IPS-NIHi7 (cell line): ENCODE data around the gene RHOXF1.
"Not testable (repeated sequence)": the region's sequence is repeated elsewhere in the genome, so short reads cannot be mapped to it uniquely, and the experiment has no call there.

Source experiments
- DNase-seq: peaks from one replicate; pipeline ENCODE4 v3.0.0; 2012; ENCODE audit warnings: mixed read lengths; ENCODE audit errors: extremely low spot score

The RHOXF1 gene, protein sequence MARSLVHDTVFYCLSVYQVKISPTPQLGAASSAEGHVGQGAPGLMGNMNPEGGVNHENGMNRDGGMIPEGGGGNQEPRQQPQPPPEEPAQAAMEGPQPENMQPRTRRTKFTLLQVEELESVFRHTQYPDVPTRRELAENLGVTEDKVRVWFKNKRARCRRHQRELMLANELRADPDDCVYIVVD

DNA sequence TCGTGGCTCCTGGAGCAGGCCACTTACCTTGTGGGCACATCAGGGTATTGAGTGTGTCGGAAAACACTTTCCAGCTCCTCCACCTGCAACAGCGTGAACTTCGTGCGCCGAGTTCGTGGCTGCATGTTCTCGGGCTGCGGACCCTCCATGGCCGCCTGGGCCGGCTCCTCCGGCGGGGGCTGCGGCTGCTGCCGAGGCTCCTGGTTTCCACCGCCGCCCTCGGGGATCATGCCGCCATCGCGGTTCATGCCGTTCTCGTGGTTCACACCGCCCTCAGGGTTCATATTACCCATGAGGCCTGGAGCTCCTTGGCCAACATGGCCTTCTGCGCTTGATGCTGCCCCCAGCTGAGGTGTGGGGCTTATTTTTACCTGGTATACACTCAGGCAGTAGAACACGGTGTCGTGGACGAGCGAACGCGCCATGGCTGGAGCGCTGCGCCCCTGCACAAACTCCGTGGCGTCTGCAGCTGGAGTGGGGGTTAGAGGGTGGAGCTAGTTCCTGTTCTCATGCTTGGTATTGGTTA, at the start of gene RHOXF1:
Gene RHOXF1, minus strand, starts transcription at position 476 of the 526 bp plus-strand sequence. Its CDS starts 51 bp downstream, at position 425.
- DNase-seq = no peak

DNA sequence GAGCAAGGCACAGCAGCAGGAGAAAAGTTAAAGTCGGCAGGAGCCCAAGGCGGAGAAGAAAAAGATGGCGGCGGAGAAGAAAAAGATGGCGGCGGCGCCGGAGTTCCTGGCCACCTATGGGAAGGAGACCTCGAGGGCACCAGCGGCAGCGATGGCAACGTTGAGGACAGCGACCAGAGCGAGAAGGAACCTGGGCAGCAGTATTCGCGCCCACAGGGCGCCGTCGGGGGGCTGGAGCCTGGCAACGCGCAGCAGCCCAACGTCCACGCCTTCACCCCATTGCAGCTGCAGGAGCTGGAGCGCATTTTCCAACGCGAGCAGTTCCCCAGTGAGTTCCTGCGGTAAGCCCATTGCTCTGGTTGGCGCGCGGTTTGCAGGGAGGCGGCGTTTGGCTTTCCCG, 43.4 kb upstream of the RHOXF1 start:
- DNase-seq = not testable (repeated sequence)

DNA sequence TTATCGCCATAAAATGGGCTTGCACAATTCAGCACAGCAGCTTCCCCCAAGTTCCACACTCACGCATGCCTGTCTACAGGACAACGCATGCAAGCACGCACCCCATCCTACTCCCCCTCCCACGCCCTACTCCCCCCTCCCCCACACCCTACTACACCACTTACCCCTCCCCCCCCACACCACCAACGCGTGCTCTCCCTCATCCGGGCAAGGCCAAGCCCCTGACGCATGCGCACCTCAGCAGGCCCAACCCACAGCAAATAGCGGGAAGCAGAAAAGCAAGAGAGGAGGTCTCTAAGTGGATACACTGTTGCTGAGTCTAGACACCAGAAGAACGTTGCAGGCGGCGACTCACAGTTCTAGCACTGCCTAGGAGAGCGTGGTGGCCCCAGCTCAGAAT, 42.6 kb upstream of the RHOXF1 start, which contains the start of gene RHOXF2:
Gene RHOXF2, plus strand, starts transcription at position 301 of the 400 bp plus-strand sequence. CDS start 138 bp downstream, outside the sequence.
- not testable (repeated sequence) for DNase-seq

DNA sequence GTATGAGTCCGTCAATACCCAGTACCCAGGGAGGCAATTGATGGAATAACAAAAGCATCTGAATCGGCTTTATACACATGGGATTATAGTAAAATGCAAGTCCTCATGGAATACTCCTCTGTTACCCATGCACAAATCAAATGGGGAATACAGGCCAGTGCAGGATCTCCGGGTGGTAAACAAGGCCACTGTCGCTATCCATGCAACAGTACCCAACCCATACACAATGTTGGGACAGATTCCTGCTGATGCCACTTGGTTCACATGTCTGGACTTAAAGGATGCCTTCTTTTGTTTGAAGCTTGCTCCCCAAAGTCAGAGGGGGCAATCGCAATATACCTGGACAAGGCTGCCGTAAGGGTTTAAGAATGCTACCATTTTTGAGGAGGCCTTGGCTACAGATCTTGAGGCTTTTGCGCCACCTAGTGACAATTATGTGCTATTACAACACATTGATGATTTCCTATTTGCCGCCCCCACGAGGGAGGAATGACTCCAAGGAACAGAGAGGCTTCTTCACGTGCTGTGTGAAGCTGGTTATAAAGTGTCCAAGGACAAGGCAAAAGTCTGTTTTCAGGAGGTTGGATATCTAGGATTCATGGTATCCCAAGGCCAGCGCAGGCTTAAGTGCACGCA, 34.5 kb upstream of the RHOXF1 start:
- not testable (repeated sequence) for DNase-seq

DNA sequence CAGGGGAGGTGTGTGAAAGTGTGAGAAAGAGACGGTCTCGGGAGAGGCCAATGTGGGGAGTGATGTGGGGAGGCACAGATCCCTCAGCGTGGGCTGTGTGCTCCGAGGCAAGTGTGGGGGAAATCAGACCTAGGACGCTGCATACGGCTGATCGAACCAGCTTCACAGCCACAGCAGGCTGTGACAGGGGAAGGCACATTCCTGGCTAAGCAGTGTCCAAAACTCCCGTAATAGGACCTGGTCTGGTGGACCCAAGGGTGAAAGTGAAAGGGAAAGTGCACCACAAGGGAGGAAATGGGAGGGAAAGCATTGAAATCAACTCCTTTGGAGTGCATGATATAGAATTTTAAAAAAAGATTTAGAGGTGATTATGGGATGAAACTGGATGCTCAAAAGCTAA, 31.8 kb upstream of the RHOXF1 start:
- no peak for DNase-seq

DNA sequence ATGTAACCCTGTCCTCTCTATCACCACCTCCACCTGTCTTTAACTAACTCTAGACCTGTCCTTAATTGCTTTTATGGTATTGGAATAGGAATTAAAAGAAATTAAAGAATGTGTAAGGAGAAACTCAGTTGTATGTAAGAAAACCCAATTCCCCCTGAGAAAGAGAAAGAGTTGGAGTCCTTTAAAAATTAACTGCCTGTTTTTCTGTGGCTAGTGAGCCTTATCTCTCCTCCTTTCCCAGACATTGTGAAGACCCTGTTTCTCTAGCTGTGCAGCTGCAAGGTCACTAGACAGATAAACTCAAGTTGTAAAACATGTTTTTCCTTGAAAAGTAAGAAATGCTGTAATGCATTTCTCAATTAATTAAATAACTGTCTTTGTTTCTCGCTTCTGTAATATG, 30.6 kb upstream of the RHOXF1 start:
- DNase-seq = not testable (repeated sequence)

DNA sequence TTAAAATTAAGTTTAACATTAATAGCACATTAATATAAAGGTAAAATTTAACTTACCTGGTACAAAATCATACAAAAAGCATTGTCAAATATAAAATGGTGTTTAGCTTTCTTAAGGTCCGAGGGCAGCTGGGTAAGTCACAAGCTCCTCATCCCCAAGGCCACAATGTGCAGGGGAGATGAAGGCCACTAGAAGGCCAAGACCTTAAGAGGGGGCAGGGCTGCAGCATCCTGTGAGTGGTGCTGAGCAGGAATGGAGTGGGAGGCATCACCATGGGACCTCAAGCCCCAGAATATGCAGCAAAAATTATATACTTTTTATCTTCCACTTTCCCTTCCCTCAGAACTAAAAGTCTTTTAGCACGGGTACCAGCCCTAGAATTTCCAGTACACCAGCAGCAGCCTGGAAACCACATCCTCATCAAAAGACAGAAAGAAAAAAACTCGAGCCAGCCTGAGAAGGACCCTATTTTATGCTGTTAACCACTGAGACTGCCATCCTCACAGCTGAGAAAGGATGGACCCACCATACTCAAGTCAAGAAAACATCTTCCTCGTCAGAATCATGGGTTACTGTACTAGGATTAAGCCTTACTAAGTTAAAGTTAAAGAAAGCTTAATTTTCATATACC, 29.7 kb upstream of the RHOXF1 start:
- no peak for DNase-seq

DNA sequence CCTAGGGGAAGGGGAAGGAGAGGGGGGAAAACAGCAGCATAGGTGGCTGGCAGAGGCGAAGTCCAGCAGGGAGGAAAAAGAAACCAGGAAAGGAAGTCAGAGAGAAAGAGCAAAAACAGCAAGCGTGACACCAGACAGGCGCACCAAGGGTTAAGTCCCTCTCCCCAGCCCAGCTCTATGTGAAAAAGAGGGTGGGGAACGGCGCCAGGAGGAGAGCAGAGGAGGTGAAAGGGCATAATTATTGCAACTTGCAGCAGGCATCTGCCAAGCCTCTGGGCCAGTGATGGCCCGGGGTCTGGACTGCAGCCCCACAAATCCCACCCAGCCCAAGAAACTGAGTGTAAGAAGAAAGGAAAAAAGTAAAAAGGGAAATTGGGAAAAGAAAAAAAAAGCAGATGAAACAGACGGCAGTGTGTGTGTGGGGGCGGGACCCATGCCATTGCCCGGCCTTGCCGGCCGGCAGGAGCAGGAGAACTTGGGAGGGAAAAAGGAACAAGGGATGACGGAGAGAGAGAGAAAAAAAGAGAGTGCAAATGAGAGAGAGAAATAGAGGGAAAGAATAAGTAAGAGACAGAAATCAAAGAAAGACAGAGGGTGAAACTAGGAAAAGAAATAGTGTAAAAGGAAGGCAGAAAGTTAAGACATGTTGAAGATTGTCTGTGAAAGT, 28.6 kb upstream of the RHOXF1 start:
- DNase-seq = no peak

DNA sequence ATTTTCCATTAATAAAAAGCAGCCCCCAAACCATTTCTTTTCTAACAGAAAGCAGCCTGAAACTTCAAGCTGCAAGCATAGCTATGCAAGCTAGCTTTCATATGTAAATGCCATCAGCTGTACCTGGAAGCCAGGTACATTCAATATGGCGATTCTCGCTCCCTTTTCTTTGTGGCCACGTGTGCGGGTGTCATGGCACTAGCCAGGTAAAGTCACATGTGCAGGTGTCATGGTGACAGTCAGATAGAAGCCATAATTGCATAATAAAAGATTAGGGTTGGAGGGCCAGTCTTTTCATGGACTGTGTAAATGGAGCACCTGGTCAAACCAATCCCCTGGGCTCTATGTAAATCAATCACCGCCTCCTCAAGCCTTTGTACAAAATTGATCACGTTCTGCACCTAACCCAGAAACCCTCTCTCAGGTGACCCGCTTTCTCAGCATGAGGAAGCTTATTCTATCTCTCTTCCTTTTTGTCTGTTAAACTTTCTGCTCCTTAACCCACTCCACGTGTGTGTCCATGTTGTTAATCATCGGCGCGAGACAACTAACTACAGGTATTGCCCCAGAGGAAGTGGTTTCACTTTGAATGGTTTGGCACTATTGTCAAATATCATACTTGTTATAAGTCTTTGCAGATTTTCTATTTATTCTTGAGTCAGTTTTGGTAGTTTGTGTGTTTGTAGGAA, 24.7 kb upstream of the RHOXF1 start:
- DNase-seq = no peak

DNA sequence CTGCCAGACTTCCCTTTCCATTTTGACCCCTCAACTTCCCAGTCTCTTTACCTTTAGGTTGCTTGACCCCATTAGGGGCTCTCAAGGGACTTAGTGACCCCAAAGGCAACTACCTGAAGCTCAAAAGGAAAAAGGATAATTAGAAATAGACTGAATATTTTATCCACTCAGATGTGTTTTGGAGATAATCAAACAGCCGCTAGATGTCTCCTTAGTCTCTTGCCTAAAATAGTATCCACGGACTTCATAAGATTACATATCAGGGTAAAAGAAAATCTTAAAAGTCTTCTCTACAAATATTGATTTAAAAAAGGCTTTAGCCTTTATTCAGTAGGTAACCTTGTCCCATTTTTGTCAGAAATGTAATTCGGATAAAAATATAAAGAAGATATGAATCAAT, 21.7 kb upstream of the RHOXF1 start:
- no peak for DNase-seq

DNA sequence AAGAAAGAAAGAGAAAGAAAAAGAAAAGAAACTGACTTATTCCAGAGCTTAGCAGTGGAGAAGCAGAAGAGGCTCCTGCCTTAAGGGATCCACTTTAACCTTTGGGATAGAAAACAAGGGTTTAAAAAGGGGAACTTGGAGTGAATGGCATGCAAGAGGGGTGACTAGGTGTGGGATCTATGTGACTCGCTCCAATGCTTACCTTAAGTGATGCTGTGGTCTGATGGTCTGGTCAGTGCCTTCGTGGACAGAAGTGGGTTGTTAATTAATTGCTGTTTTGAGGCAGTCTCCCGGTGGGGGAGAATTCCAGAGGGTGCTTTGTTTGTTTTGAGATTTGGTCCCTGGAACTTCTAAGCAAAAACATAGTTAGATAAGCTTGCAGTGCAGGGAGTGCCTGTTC, 21.1 kb upstream of the RHOXF1 start:
- DNase-seq = no peak

DNA sequence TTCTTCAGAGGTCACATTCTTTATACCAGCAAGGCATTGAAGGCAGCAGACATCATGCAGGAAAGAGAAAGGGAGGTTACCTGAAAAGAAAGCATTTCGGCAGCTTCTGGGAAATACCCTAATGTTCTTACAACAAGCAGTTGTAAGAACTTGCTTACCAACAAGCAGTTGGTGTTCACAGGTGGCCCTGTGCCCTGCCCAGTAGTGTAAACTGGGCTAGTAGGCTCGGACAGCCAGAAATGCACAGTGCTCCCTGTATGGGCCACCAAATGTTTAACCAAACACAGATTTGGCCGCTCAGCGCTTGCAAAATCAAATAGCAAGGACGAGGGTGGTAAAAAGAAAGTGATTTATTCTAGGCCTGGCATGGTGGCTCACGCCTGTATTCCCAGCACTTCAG, 20.4 kb upstream of the RHOXF1 start:
- DNase-seq = no peak

DNA sequence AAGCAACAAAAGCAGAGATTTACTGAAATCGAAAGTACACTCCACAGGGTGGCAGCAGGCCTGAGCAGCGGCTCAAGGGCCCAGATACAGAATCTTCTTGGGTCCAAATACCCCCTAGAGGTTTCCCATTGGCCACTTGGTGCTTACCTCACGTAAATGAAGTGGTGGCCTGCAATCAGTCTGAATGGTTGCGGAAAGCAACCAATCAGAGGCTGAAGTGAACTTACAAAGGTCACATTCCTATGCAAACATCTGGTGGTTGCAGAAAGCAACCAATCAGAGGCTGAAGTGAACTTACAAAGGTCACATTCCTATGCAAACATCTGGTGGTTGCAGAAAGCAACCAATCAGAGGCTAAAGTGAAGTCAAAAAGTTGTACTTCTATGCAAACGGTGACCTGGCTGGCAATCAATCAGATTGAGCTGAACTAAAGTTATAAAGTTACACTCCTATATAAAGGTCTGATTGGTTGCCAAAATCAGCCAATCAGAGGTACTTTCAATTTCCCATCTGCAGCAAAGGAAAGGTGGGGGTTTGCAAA, 12.7 kb upstream of the RHOXF1 start:
- DNase-seq = not testable (repeated sequence)

DNA sequence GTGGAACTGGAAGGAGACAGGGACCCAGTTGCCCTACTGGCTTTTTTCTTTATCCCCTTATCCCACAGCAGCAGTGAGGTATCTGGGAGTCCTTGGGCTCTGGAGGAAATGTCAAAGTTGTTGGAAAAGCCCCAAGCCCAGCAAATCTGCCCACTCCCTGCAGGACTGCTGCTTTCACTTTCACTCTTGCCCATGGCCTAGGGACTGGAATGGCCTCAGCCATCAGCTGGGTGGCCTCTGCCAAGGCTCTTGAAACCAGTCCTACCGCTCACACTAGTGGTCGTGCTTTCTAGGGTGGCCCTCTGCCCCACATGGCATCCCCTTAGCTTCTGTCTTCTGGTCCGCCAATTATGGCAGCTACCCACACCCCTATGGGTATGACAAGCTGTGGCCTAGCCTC, 9.7 kb upstream of the RHOXF1 start:
- DNase-seq = no peak

DNA sequence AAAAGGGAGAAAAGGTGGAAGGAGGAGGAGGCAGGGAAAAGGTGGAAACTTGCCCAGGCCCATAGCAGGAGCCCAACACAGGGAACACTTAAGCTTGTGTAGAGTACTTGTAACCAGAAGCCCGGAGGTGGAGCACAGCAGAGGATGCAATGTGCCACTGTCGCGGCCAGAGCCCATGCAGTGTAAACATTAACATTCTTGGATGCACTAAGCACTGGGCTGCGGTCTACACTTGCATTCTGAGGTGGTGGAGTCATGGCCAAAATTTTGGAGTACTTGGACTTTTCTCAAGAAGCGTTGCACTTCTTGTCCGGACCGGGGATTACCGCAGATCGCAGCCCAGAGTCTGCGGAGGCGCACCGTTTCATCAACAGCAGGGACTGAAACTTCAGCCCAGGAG, 4.5 kb upstream of the RHOXF1 start:
- DNase-seq = no peak

DNA sequence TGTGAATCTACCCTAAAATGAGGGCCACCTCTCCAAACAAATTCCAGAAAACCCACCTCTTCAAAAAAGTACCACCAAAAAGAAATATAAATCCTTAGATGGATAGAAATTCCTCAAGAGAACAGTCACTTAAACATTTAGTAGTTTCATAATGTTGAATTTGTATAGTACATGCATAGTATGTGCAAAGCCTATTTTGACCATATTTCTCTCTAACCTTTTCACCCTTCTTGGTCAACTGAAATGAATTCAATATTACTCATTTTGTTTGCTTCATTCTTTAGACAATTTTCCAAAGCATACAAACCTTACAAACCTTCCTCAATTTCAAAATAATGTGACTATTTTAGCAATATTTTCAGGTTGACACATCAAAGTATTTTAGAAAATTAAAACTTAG, 4.1 kb downstream of the RHOXF1 start:
- DNase-seq = no peak

DNA sequence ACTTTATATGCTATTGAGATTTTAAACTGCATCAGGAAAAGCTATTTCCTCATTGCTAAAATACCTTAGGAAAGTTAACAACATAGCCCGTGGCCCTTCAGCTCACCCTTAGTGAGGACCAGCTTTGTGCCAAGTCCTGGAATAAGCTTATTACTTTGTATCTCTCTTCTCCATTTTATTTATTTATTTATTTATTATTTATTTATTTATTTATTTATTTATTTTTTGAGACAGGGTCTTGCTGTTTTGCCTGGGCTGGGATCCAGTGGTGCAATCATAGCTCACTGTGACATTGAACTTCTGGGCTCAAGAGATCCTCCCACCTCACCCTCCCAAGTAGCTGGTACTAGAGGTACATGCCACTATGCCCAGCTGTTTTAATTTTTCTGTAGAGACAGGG, 6.3 kb downstream of the RHOXF1 start:
- DNase-seq = no peak

DNA sequence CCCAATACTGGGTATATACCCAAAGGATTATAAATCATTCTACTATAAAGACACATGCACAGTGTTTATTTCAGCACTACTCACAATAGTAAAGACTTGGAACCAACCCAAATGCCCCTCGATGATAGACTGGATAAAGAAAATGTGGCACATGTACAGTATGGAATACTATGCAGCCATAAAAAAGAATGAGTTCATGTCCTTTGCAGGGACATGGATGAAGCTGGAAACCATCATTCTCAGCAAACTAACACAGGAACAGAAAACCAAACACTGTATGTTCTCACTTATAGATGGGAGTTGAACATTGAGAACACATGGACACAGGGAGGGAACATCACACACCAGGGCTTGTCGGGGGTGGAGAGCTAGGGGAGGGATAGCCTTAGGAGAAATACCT, 11.0 kb downstream of the RHOXF1 start:
- not testable (repeated sequence) for DNase-seq

DNA sequence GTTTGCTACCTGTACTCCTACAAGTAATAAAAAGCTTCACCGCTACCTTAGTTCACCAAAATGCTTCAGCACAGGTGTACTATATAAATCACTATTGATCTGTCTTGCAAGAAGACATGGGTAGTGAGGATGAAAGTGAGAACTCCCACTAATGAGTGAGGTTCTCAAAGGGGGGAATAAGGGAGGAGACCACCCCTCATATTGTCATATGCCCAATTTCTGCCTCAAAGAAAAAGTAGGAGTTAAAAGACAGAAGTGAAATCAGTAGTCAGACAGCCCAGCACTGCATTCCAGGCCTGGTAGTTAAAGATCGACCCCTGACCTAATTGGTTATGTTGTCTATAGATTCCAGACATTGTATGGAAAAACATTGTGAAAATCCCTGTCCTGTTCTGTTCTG, 14.7 kb downstream of the RHOXF1 start:
- not testable (repeated sequence) for DNase-seq

DNA sequence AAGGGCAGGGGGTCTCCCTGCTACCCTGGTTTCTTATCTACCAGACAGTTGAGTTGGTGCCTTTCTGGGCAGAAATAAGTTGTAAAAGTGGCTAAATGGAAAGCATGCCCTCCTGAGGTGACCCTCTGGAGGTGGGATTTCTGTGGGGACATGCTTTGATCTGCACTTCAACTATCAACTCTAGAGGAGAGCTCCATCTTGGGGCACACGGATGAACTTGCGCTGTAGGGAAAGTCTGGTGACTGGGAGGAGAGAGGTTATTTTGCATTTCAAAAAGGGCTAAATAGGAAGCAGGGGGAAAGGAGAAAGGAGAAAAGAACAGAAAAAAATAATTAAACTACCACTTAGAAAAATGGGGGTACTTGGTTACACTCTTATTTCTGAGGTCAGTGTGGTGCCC, 25.5 kb downstream of the RHOXF1 start:
- peak; percentile 62 for DNase-seq

DNA sequence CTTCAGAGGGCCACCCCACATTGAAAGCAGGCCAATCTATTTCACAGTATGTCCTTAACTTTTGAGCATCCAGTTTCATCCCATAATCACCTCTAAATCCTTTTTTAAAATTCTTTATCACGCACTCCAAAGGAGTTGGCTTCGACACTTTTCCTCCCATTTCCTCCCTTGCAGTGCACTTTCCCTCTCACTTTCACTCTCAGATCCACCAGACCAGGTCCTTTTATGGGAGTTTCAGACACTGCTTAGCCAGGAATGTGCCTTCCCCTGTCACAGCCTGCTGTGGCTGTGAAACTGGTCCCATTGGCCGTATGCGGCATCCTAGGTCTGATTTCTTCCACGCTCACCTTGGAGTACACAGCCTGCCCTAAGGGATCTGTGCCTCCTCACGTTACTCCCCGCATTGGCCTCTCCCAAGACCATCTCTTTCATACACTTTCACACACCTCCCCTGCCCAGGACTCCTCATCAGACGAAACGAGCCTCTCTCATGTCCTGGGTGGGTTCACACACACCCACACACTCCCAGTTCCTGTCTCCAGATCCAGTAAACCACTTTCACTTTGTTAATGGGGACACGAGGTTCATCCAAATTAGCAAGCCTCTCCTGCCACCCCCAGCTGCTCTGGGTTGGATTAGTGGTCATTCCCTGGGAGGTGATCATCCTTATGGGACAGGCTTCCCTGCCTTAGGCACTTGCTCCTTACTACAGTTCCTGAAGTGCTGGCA, 28.3 kb downstream of the RHOXF1 start:
- DNase-seq = no peak
